ENCODE results near the gene TRHDE.

TRHDE gene

GRCh38 chr12:72677846-72678245 is 405.7 kb downstream of the TRHDE start:
- Histone ChIP-seq H3K4me1 (no peaks in the 10 kb centered on the region), H3K27me3 (ENCODE audit: control insufficient read depth, insufficient read depth, low read length) (no peaks in the 10 kb centered on the region), H3K9me3 (ENCODE audit: control insufficient read depth, low read length) (no peaks in the 10 kb centered on the region), H3K4me3 (ENCODE audit: low read depth, low read length) (no peak overlapping the region), H2AFZ (no peak overlapping the region), H3K4me2 (ENCODE audit: low read length) (no peak overlapping the region), H3K27ac (no peak overlapping the region), H3K79me2 (no peaks in the 10 kb centered on the region), H3K36me3 (ENCODE audit: control insufficient read depth, insufficient read depth, low read length) (no peaks in the 10 kb centered on the region), H3K9ac (no peak overlapping the region)
- no peak for TF ChIP-seq CTCF (IDR thresholded peaks at IDR 0.05)

GRCh38 chr12:72679147-72679757 is 407.1 kb downstream of the TRHDE start:
- TF ChIP-seq CTCF (IDR thresholded peaks at IDR 0.05), result no peak
- no peak overlapping the region for H3K4me2 ChIP-seq (ENCODE audit: low read length)
- H3K79me2 ChIP-seq, result no peaks in the 10 kb centered on the region
- no peak overlapping the region for H3K9ac ChIP-seq
- H3K4me1 ChIP-seq, result no peaks in the 10 kb centered on the region
- H3K36me3 ChIP-seq (ENCODE audit: control insufficient read depth, insufficient read depth, low read length), result no peaks in the 10 kb centered on the region
- no peaks in the 10 kb centered on the region for H3K9me3 ChIP-seq (ENCODE audit: control insufficient read depth, low read length)
- no peak overlapping the region for H2AFZ ChIP-seq
- no peak overlapping the region for H3K27ac ChIP-seq
- H3K4me3 ChIP-seq (ENCODE audit: low read depth, low read length), result no peak overlapping the region
- no peaks in the 10 kb centered on the region for H3K27me3 ChIP-seq (ENCODE audit: control insufficient read depth, insufficient read depth, low read length)

- Histone ChIP-seq H3K9ac (no peak overlapping the region), H2AFZ (no peak overlapping the region), H3K4me2 (ENCODE audit: low read length) (no peak overlapping the region), H3K79me2 (no peaks in the 10 kb centered on the region), H3K36me3 (ENCODE audit: control insufficient read depth, insufficient read depth, low read length) (no peaks in the 10 kb centered on the region), H3K4me1 (no peaks in the 10 kb centered on the region), H3K27ac (no peak overlapping the region), H3K9me3 (ENCODE audit: control insufficient read depth, low read length) (no peaks in the 10 kb centered on the region), H3K4me3 (ENCODE audit: low read depth, low read length) (no peak overlapping the region), H3K27me3 (ENCODE audit: control insufficient read depth, insufficient read depth, low read length) (no peaks in the 10 kb centered on the region)
- TF ChIP-seq CTCF (IDR thresholded peaks at IDR 0.05), result no peak
Observed at GRCh38 chr12:72681028-72681427, 408.9 kb downstream of the TRHDE start.

- Histone ChIP-seq H3K9ac (no peak overlapping the region), H3K4me2 (ENCODE audit: low read length) (no peak overlapping the region), H2AFZ (no peak overlapping the region), H3K27ac (no peak overlapping the region), H3K4me3 (ENCODE audit: low read depth, low read length) (no peak overlapping the region), H3K9me3 (ENCODE audit: control insufficient read depth, low read length) (no peaks in the 10 kb centered on the region), H3K4me1 (no peaks in the 10 kb centered on the region), H3K27me3 (ENCODE audit: control insufficient read depth, insufficient read depth, low read length) (no peaks in the 10 kb centered on the region), H3K36me3 (ENCODE audit: control insufficient read depth, insufficient read depth, low read length) (no peaks in the 10 kb centered on the region), H3K79me2 (no peaks in the 10 kb centered on the region)
- no peak for TF ChIP-seq CTCF (IDR thresholded peaks at IDR 0.05)
Observed at GRCh38 chr12:72684491-72684890, 412.3 kb downstream of the TRHDE start.

GRCh38 chr12:72692338-72692737 is 420.2 kb downstream of the TRHDE start:
- no peak overlapping the region for H3K4me2 ChIP-seq (ENCODE audit: low read length)
- H3K9me3 ChIP-seq (ENCODE audit: control insufficient read depth, low read length), result no peaks in the 10 kb centered on the region
- TF ChIP-seq CTCF (IDR thresholded peaks at IDR 0.05), result no peak
- no peak overlapping the region for H3K9ac ChIP-seq
- no peak overlapping the region for H2AFZ ChIP-seq
- H3K4me1 ChIP-seq, result no peaks in the 10 kb centered on the region
- H3K27me3 ChIP-seq (ENCODE audit: control insufficient read depth, insufficient read depth, low read length), result no peaks in the 10 kb centered on the region
- no peak overlapping the region for H3K27ac ChIP-seq
- no peaks in the 10 kb centered on the region for H3K79me2 ChIP-seq
- H3K4me3 ChIP-seq (ENCODE audit: low read depth, low read length), result no peak overlapping the region
- no peaks in the 10 kb centered on the region for H3K36me3 ChIP-seq (ENCODE audit: control insufficient read depth, insufficient read depth, low read length)
